ENCODE measurements around the gene MPPED2.

MPPED2 gene

GRCh38 chr11:30617762-30618161 lies 31.6 kb upstream of the MPPED2 start:
- Histone ChIP-seq H3K4me1 (no peaks in the 10 kb centered on the region), H3K4me3 (ENCODE audit: low read depth, low read length) (no peak overlapping the region), H3K9me3 (ENCODE audit: control insufficient read depth, low read length) (no peaks in the 10 kb centered on the region), H3K27ac (no peak overlapping the region), H3K9ac (no peak overlapping the region), H3K79me2 (no peaks in the 10 kb centered on the region), H3K4me2 (ENCODE audit: low read length) (no peak overlapping the region), H3K27me3 (ENCODE audit: control insufficient read depth, insufficient read depth, low read length) (no peaks in the 10 kb centered on the region), H2AFZ (no peak overlapping the region), H3K36me3 (ENCODE audit: control insufficient read depth, insufficient read depth, low read length) (no peaks in the 10 kb centered on the region)
- TF ChIP-seq CTCF (IDR thresholded peaks at IDR 0.05), result no peak

- no peaks in the 10 kb centered on the region for H3K4me1 ChIP-seq
- no peaks in the 10 kb centered on the region for H3K79me2 ChIP-seq
- no peaks in the 10 kb centered on the region for H3K36me3 ChIP-seq (ENCODE audit: control insufficient read depth, insufficient read depth, low read length)
- TF ChIP-seq CTCF (IDR thresholded peaks at IDR 0.05), result no peak
- no peaks in the 10 kb centered on the region for H3K27me3 ChIP-seq (ENCODE audit: control insufficient read depth, insufficient read depth, low read length)
- H3K9ac ChIP-seq, result no peak overlapping the region
- no peaks in the 10 kb centered on the region for H3K9me3 ChIP-seq (ENCODE audit: control insufficient read depth, low read length)
- H2AFZ ChIP-seq, result no peak overlapping the region
- H3K4me2 ChIP-seq (ENCODE audit: low read length), result no peak overlapping the region
- no peak overlapping the region for H3K27ac ChIP-seq
- no peak overlapping the region for H3K4me3 ChIP-seq (ENCODE audit: low read depth, low read length)
Measured at GRCh38 chr11:30610628-30611027, 24.5 kb upstream of the MPPED2 start.

DNA sequence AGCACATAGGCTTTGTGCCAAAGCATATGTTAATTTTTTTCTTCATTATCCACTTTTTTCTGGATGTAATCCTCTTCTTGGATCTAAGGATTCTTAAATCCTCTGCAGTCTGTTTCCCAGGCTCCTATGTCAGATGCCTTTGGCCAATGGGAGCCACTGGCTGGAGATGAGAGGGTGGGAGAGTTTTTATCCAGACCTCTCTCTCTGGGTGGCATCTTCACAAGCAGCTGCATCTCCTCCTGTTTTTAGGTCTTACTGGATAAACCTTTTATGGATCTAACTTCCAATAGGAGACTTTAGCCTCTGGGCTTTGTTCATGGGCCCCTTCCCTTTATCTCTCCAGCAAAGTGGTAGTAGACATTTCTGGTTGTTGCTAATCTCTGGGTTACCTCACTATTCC lies 22.4 kb upstream of the MPPED2 start:
- H3K9me3 ChIP-seq (ENCODE audit: control insufficient read depth, low read length), result no peaks in the 10 kb centered on the region
- no peaks in the 10 kb centered on the region for H3K79me2 ChIP-seq
- H3K9ac ChIP-seq, result no peak overlapping the region

GRCh38 chr11:30605036-30605605 lies 19.0 kb upstream of the MPPED2 start:
- H3K79me2 ChIP-seq, result no peaks in the 10 kb centered on the region
- H3K4me3 ChIP-seq (ENCODE audit: low read depth, low read length), result no peak overlapping the region
- no peaks in the 10 kb centered on the region for H3K27me3 ChIP-seq (ENCODE audit: control insufficient read depth, insufficient read depth, low read length)
- no peak for TF ChIP-seq CTCF (IDR thresholded peaks at IDR 0.05)
- H3K27ac ChIP-seq, result no peak overlapping the region
- H3K4me2 ChIP-seq (ENCODE audit: low read length), result no peak overlapping the region
- no peak overlapping the region for H3K9ac ChIP-seq
- H3K36me3 ChIP-seq (ENCODE audit: control insufficient read depth, insufficient read depth, low read length), result no peaks in the 10 kb centered on the region
- H3K4me1 ChIP-seq, result no peaks in the 10 kb centered on the region
- H2AFZ ChIP-seq, result no peak overlapping the region
- H3K9me3 ChIP-seq (ENCODE audit: control insufficient read depth, low read length), result no peaks in the 10 kb centered on the region

More for the DNA sequence above, 22.4 kb upstream of the MPPED2 start:
- no peak for TF ChIP-seq CTCF (IDR thresholded peaks at IDR 0.05)
- no peak overlapping the region for H3K4me2 ChIP-seq (ENCODE audit: low read length)
- H3K27me3 ChIP-seq (ENCODE audit: control insufficient read depth, insufficient read depth, low read length), result no peaks in the 10 kb centered on the region
- no peaks in the 10 kb centered on the region for H3K36me3 ChIP-seq (ENCODE audit: control insufficient read depth, insufficient read depth, low read length)
- H3K4me3 ChIP-seq (ENCODE audit: low read depth, low read length), result no peak overlapping the region
- no peak overlapping the region for H3K27ac ChIP-seq
- no peaks in the 10 kb centered on the region for H3K4me1 ChIP-seq
- no peak overlapping the region for H2AFZ ChIP-seq

DNA sequence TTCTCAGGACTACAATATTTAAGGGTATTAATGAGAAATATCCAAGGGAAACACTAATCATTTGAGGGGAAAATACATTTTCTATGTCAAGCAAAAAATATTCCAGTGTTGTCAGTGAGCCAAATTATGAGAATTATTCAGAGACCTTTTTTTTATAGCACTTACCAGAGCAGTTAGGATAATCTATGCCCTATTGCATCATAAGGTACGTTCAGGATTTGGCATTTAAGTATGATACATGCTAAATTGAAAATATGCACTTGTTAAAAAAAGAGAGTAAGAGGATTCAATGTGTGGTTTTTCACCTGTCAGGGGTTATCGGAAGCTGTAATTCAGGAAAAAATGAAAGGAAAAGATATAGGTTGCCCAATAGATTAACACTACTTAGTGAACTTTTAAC lies 17.2 kb upstream of the MPPED2 start:
- Histone ChIP-seq H3K9me3 (ENCODE audit: control insufficient read depth, low read length) (no peaks in the 10 kb centered on the region), H3K9ac (no peak overlapping the region), H3K36me3 (ENCODE audit: control insufficient read depth, insufficient read depth, low read length) (no peaks in the 10 kb centered on the region), H3K79me2 (no peaks in the 10 kb centered on the region), H2AFZ (no peak overlapping the region), H3K27ac (no peak overlapping the region), H3K4me1 (no peaks in the 10 kb centered on the region), H3K4me3 (ENCODE audit: low read depth, low read length) (no peak overlapping the region), H3K27me3 (ENCODE audit: control insufficient read depth, insufficient read depth, low read length) (no peaks in the 10 kb centered on the region), H3K4me2 (ENCODE audit: low read length) (no peak overlapping the region)
- TF ChIP-seq CTCF (IDR thresholded peaks at IDR 0.05), result no peak

All from parathyroid adenoma (tissue), 2 donors.